GM18861 (cell line): ENCODE measurements around the gene RADIL.

Experiments
- ATAC-seq: cut with Tn5 transposase; IDR thresholded peaks from one replicate; pipeline ENCODE4 v1.9.1; 2021; ENCODE audit not compliant: unreplicated experiment

RADIL gene

GRCh38 chr7:4832711-4833110, 50.8 kb downstream of the RADIL start:
- ATAC-seq, result no peak

GRCh38 chr7:4831723-4832495, 51.6 kb downstream of the RADIL start:
- no peak for ATAC-seq

- ATAC-seq, result no peak
These were observed 53.3 kb downstream of the RADIL start for GRCh38 chr7:4830176-4830575.

DNA sequence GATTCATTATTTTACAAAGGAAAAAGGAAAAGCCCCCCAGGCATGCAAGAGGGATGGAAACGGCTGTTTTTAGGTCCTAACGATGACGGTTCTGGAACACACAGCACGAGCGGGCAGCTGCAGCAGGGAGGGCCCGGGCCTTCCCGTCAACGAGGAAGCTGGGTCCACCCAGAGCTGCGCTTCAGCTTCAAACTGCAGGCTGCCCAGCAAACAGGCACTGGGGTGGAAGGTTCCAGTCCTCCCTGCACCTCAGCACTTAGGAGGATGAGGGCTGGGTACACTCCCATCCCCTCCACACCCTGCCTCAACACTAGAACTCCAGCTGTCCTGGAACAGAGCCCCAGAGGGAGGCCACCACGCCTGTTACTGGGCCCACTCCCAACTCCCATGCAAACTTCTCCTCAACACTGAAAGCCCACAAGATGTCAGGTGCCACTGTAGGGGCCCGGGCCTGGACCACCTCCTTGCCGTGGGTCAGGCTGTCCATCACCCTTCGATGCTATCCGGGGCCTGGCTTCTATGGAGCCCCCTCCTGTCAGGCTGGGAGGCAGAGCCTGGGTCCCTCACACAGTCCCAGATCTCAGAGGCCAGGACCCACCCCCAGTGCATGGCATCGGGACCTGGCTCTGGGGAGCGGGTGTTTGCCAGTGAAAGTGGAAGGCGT, 54.7 kb downstream of the RADIL start:
- ATAC-seq, result no peak

DNA sequence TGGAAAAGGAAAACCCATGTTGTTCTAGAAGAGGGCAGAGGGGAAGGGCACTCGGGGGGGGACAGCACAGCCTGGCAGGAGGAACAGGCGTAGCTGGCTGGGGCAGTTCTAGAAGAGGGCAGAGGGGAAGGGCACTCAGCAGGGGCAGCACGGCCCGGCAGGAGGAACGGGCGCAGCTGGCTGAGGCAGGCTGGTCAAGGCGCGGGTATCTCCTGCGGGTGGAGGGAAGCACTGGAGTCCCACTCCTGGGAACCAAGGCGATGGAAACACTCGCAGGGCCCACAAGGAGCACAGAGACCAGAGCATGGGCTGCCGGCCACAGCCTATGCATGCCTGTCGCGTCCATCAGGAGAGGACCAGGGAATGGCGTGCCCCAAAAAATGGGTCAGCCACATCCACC, 58.4 kb downstream of the RADIL start:
- ATAC-seq, result no peak

DNA sequence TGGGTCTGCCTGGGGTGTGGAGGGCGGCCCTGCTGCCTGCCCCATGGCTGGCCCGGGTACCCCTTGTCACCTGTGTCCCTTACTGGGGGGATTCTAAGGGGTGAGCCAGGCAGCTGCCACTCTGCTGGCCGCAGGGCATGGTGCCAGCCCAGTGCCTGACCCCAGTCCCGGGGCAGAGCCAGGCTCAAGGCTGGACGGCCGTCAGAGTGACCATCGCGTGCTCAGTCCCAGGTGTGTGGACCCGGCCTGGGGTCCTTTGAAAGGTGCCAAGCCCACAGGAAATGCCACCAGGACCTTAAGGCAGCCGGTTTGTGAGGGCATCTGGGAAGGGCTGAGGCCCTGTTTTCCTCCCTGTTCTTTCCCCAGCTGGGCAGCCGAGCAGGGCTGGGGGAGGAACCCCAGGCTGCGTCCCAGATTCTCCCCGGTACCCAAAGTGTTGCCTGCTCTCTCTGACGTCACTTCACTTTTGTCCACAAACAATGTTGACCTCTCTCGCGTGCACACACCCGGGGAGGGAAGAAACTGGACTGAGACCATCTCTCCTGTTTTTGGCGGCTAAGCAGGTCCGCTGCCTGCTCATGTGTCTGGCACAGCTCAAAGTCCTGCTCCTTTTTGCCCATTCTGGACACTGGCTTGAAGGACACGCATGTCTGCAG, 59.3 kb downstream of the RADIL start:
- ATAC-seq, result no peak

DNA sequence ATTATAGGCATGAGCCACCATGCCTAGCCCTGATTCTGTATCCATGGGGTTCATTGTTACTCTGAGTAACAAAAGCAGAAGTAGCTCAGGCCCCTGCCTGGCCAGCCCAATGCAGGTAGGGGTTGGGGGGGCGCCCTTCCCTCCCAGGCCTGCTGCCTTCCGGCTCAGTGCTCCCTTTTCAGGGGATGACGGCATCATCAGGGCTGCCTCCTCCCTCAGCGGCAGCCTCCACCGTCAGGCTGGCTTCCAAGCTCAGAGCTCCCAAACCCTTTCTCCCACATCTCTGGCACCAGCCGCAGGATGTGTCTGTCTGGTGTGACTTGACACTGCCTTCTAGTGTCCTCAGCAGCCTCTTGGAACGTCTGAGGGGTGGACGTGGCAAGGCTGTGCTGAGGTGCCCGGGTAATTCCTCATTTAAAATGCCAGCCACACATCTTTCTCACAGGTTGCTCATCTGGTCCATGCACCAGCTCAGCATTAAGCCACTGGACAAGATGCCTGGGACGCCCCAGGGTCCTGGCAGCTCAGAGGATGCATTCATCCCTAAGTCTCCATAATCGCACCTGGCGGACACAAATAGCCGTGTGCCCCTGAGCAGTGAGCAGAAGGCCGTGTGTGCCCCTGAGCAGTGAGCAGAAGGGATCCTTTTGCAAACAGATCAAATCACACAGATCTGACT, 59.9 kb downstream of the RADIL start:
- no peak for ATAC-seq

- no peak for ATAC-seq
These were observed 60.8 kb downstream of the RADIL start for GRCh38 chr7:4822677-4823076.

DNA sequence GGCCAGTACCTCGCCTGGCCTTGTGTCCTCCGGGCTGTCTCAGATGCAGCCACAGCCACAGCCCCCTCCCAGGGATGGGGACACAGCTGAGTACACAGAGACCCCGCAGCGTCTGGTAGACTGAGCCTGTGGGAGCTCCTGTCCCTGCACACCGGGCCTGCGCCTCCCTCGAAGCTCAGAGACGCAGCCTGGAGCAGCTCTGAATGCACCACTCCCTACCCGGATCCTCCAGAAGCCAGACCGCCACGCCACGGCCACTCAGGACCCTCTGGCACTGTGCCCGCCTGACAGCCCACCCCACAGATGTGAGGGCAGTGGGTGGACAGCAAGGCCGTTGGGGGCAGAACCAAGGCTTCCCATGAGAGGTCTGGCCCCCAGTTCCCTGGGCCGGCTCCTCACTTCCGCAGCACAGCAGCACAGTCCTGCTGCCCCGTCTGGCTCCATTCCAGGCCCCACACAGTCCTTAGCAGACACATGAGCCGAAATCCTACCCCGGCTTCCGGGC, 62.5 kb downstream of the RADIL start:
- ATAC-seq, result no peak

DNA sequence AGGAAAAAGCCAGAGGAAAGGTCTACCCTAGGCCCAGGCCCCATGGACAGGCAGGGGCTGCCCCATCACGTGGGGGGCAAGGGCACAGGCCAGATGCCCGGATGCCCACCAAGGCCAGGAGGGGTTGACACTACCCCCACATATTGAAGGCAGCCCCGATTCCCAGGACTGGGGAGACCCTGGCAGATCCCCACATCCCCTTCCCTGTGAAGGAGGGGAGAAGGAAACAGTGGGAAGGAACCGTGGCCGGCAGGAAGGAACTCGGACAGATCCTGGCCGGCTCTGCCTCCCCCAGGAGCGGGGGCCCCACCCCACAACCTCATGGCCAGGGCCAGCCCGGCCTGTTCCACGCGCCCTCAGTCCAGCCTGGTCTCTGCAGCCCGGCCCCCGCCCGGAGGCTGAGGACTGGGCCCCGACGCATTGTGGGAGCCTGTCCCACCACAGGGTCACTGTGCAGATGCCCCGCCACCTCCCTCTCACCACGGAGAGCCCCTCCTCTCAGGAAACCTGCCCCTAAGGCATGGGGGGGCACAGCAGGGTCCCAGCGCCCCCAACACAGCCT, 63.0 kb downstream of the RADIL start:
- ATAC-seq, result no peak

- ATAC-seq, result no peak
These were observed 63.7 kb downstream of the RADIL start for GRCh38 chr7:4819560-4820404.

GRCh38 chr7:4818000-4818794, 65.3 kb downstream of the RADIL start:
- ATAC-seq, result no peak

- ATAC-seq, result no peak
These were observed 66.2 kb downstream of the RADIL start for GRCh38 chr7:4817178-4817901.

GRCh38 chr7:4816419-4817080, 67.0 kb downstream of the RADIL start:
- no peak for ATAC-seq

DNA sequence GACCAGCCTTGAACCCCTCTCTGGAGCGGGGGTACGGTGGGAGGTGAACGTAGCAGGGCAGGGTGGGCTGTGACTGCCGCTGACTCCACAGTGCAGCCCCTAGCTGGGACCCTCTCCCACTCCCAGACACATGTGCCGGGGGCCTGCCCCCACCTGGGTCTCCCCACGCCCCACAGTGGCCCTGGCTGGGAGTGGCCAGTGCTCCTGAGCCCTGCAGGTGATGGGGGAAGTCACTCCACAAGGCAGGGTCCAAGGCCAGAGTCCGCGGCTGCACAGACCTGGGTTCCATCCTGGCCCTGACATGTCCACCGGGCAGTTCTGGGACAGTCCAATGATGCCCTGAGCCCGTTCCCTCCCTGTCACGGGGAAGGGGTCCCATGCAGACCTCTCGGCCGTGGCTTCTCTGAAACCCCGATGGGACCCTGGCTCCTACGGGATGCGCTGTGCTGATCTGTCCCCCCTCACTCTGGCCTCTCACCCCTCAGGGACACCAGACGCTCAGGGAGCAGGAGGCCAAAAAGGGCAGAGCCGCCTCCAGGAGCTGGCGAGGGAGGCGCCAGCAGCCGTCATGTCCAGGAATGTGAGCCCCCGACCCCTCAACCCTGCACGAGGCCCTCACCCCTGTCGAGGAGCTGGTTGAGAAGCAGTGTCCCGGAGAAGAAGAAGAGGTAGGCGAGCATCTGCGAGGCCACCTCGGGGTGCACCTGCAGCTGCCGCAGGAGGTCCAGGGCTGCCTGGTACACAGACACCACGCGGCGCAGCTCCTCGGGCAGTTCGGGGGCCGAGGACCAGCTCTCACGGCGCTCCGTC, 67.7 kb downstream of the RADIL start:
- no peak for ATAC-seq

DNA sequence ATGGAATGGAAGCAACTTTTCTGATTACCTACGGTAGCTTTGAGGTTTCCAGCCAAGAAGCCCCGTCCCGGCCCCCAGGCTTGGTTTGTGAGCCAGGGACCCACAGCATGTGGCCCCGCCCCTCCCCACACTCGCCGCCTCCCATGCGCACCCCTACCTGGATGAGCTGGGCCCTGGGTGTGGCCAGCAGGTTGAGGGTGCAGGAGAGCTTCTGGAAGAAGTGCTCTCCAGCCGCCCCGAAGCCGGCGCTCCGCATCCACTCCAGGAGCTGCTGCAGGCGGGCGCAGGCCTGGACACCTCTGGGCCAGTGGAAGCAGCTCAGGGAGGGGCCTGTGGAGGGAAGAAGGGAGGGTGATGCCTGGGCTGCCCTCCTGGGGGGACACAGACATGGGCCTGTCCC, 68.4 kb downstream of the RADIL start:
- no peak for ATAC-seq

DNA sequence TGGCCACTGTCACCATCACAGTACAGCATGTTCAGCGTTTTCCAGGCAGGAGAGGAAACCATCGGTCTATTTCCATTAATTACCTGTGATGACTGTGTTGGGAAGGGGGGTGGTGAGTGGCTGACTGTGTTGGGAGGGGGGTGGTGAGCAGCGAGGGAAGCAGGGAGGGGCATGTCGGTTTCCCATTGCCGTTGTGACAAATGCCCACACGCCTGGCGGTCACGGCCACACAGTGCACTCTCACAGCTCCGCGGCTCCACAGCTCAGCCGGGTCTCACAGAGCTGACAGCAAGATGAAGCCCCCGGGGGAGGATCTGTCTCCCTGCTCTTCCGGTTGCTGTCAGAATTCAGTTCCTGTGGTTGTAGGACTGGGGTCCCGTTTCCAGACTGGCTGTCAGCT, 69.1 kb downstream of the RADIL start:
- no peak for ATAC-seq
